CD14-positive monocyte (primary cell): ENCODE data around the gene SYNM. TPM values are rescaled to one million over a fixed set of nuclear protein-coding genes. Genes with fewer than 3 reads are reported as not detected.

Experiments
- DNase-seq, 3 donors: peaks; one replicate each; pipeline ENCODE4 v3.0.0-alpha.2; 2011 to 2022
- H2AFZ ChIP-seq: 2 replicates; pipeline ENCODE4 v1.6.0; 2012; ENCODE audit warnings: mild to moderate bottlenecking, low read depth, low read length, inconsistent platforms; ENCODE audit not compliant: insufficient read depth, poor library complexity, severe bottlenecking
- H3K27ac ChIP-seq, 2 donors: 1 replicate in 1 of 2; 2 replicates in 1 of 2; pipeline ENCODE4 v1.5.1; 2012 to 2013; ENCODE audit warnings: low read length in 2 of 2, control low read depth in 1 of 2, inconsistent platforms in 1 of 2, low read depth in 1 of 2, mild to moderate bottlenecking in 1 of 2
- H3K27me3 ChIP-seq, 2 donors: one replicate each; pipeline versions ENCODE4 v1.6.0 to v1.6.1; 2011 to 2013; ENCODE audit warnings: low read length in 2 of 2; ENCODE audit not compliant: control insufficient read depth in 2 of 2, insufficient read depth in 2 of 2
- H3K36me3 ChIP-seq, 2 donors: replicated peaks in 1 of 2; 1 replicate in 1 of 2; 2 replicates in 1 of 2; pipeline versions ENCODE4 v1.5.1 to v1.6.1; 2012 to 2013; ENCODE audit warnings: low read length in 2 of 2, control low read depth in 1 of 2, inconsistent platforms in 1 of 2, mild to moderate bottlenecking in 1 of 2; ENCODE audit not compliant: insufficient read depth in 2 of 2, control insufficient read depth in 1 of 2
- H3K4me1 ChIP-seq, 2 donors: 1 replicate in 1 of 2; 2 replicates in 1 of 2; pipeline versions ENCODE4 v1.5.1 to v1.6.1; 2012 to 2013; ENCODE audit warnings: low read length in 2 of 2, control low read depth in 1 of 2, inconsistent platforms in 1 of 2, mild to moderate bottlenecking in 1 of 2, moderate library complexity in 1 of 2; ENCODE audit not compliant: insufficient read depth in 2 of 2, control insufficient read depth in 1 of 2
- H3K4me2 ChIP-seq: replicated peaks from 2 replicates; pipeline ENCODE3; 2012; ENCODE audit warnings: low read length, moderate library complexity, mild to moderate bottlenecking; ENCODE audit not compliant: poor library complexity, severe bottlenecking; ENCODE audit errors: extremely low read depth
- H3K4me3 ChIP-seq, 3 experiments: fragments of 200-600 bp in 1 of 3; sonication (generic) in 1 of 3; replicated peaks in 1 of 3; 1 replicate in 2 of 3; 2 replicates in 1 of 3; pipeline ENCODE4 v1.5.1; 2011 to 2013; ENCODE audit warnings: low read length in 3 of 3, mild to moderate bottlenecking in 3 of 3, control low read depth in 2 of 3, low read depth in 2 of 3, inconsistent platforms in 1 of 3, moderate library complexity in 1 of 3
- H3K79me2 ChIP-seq: 2 replicates; pipeline ENCODE4 v1.6.0; 2012; ENCODE audit warnings: mild to moderate bottlenecking, control low read depth, inconsistent platforms, low read length, moderate library complexity; ENCODE audit not compliant: insufficient read depth
- H3K9ac ChIP-seq: 2 replicates; pipeline ENCODE4 v1.6.0; 2017; ENCODE audit warnings: low read length, mild to moderate bottlenecking; ENCODE audit not compliant: insufficient read depth, poor library complexity, severe bottlenecking
- H3K9me3 ChIP-seq, 2 donors: replicated peaks in 1 of 2; 1 replicate in 1 of 2; 2 replicates in 1 of 2; pipeline versions ENCODE4 v1.5.1 to v1.6.1; 2012 to 2013; ENCODE audit warnings: low read length in 2 of 2, control low read depth in 1 of 2; ENCODE audit not compliant: control insufficient read depth in 1 of 2, insufficient read depth in 1 of 2
- H4K20me1 ChIP-seq: 2 replicates; pipeline ENCODE4 v1.6.0; 2012; ENCODE audit warnings: mild to moderate bottlenecking, low read length, control low read depth, moderate library complexity; ENCODE audit not compliant: insufficient read depth
- H3K27ac Mint-ChIP-seq, 7 donors: one replicate each; pipeline ENCODE4 v1.8.0; 2020; ENCODE audit warnings: mild to moderate bottlenecking in 7 of 7, mixed read lengths in 7 of 7, moderate library complexity in 6 of 7, inconsistent platforms in 2 of 7
- H3K27me3 Mint-ChIP-seq, 3 donors: one replicate each; pipeline ENCODE4 v1.8.0; 2021 to 2022; ENCODE audit warnings: low read depth in 3 of 3, mild to moderate bottlenecking in 3 of 3, mixed read lengths in 3 of 3, moderate library complexity in 3 of 3, inconsistent platforms in 1 of 3
- H3K36me3 Mint-ChIP-seq, 2 donors: one replicate each; pipeline ENCODE4 v1.8.0; 2020; ENCODE audit warnings: mixed read lengths in 2 of 2, inconsistent platforms in 1 of 2, mild to moderate bottlenecking in 1 of 2
- H3K4me1 Mint-ChIP-seq: one replicate; pipeline ENCODE4 v1.8.0; 2020; ENCODE audit warnings: mild to moderate bottlenecking, mixed read lengths
- H3K4me3 Mint-ChIP-seq, 2 donors: one replicate each; pipeline ENCODE4 v1.8.0; 2020; ENCODE audit warnings: mild to moderate bottlenecking in 2 of 2, mixed read lengths in 2 of 2, moderate library complexity in 1 of 2
- H3K9me3 Mint-ChIP-seq, 7 donors: one replicate each; pipeline ENCODE4 v1.8.0; 2020 to 2022; ENCODE audit warnings: mixed read lengths in 7 of 7, mild to moderate bottlenecking in 6 of 7, moderate library complexity in 6 of 7, inconsistent platforms in 2 of 7
- WGBS: methylation state at CpG from one replicate; pipeline ENCODE4 v1.1.5; 2013; ENCODE audit warnings: missing lambda C conversion rate; ENCODE audit not compliant: insufficient coverage; 5-methylcytosine and 5-hydroxymethylcytosine counted together
- intact Hi-C, 2 donors: fragments of 100-400 bp; cut with micrococcal nuclease; formaldehyde crosslinking; loops; one replicate each; pipeline versions ENCODE4 v1.15.0 to v1.15.1; 2023
- polyA plus RNA-seq, 3 donors: library from polyadenylated mRNA; depleted of rRNA in 1 of 3; unstranded in 2 of 3; stranded (reverse) in 1 of 3; fragments of 300-500 nt in 2 of 3; fragments of >200 nt in 1 of 3; fragmentation: Illumina TruSeq in 2 of 3; gene quantifications; 1 replicate in 2 of 3; 2 replicates in 1 of 3; pipeline ENCODE4 v1.2.3, GENCODE V29; 2012 to 2021
- TF ChIP-seq, protein P1 (sequence below): fragments of 200-600 bp; IDR thresholded peaks from one replicate; pipeline ENCODE4 v1.8.0; 2022; ENCODE audit warnings: antibody characterized with exemption, mild to moderate bottlenecking

The SYNM gene
- polyA plus RNA-seq, 3 donors: 0.04 to 0.05 TPM; not detected in 1

DNA sequence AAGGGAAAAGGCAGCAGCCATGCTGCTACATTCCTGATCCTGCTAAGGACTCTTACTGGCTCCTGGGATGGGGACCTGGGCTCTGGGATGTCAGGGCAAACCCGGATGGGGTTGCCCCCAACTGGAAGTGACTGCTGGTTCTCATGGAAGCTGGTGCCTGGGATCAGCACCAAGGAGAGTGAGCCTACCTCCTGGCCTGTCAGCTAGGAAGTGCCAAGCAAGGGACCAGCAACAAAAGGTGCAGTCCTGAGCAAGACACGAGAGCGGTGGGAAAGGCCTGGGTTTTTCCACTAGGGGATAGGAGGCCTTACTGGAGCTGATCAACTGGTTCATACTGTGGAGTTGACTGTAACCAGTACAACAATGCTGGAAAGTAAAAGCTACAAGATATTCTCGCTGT, 47.9 kb upstream of the SYNM start:
- no peaks in the 10 kb centered on the region for H3K9me3 ChIP-seq
- no peaks in the 10 kb centered on the region for H3K79me2 ChIP-seq
- H3K9ac ChIP-seq: no peak overlapping the region
- no peak for DNase-seq
- WGBS: 92% methylated on average over 4 of the region's 4 CpGs
- Mint-ChIP-seq H3K4me1 (peaks cover 22% of the 10 kb centered on the region), H3K27ac (no peak overlapping the region), H3K36me3 (peaks cover 0 to 1% of the 10 kb centered on the region in 2 donors), H3K4me3 (no peak overlapping the region), H3K27me3 (peaks cover 39 to 62% (median 47%) of the 10 kb centered on the region in 3 donors), H3K9me3 (peaks cover 0 to 10% (median 6%) of the 10 kb centered on the region in 7 donors)
- TF ChIP-seq, protein P1, sequence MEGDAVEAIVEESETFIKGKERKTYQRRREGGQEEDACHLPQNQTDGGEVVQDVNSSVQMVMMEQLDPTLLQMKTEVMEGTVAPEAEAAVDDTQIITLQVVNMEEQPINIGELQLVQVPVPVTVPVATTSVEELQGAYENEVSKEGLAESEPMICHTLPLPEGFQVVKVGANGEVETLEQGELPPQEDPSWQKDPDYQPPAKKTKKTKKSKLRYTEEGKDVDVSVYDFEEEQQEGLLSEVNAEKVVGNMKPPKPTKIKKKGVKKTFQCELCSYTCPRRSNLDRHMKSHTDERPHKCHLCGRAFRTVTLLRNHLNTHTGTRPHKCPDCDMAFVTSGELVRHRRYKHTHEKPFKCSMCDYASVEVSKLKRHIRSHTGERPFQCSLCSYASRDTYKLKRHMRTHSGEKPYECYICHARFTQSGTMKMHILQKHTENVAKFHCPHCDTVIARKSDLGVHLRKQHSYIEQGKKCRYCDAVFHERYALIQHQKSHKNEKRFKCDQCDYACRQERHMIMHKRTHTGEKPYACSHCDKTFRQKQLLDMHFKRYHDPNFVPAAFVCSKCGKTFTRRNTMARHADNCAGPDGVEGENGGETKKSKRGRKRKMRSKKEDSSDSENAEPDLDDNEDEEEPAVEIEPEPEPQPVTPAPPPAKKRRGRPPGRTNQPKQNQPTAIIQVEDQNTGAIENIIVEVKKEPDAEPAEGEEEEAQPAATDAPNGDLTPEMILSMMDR: no peak
- no peak overlapping the region for H2AFZ ChIP-seq
- H3K4me1 ChIP-seq: peaks cover 15 to 19% of the 10 kb centered on the region in 2 donors
- intact Hi-C loops: loop anchor here in 1 of 2 donors (5.0 kb wide), 1 partner anchor 280 kb away; no protein-coding TSS in a partner anchor
- no peaks in the 10 kb centered on the region for H4K20me1 ChIP-seq
- no peak overlapping the region for H3K27ac ChIP-seq
- H3K4me3 ChIP-seq: no peak overlapping the region
- H3K27me3 ChIP-seq: peaks cover 17 to 47% of the 10 kb centered on the region in 2 donors
- no peaks in the 10 kb centered on the region for H3K36me3 ChIP-seq
- no peak overlapping the region for H3K4me2 ChIP-seq

DNA sequence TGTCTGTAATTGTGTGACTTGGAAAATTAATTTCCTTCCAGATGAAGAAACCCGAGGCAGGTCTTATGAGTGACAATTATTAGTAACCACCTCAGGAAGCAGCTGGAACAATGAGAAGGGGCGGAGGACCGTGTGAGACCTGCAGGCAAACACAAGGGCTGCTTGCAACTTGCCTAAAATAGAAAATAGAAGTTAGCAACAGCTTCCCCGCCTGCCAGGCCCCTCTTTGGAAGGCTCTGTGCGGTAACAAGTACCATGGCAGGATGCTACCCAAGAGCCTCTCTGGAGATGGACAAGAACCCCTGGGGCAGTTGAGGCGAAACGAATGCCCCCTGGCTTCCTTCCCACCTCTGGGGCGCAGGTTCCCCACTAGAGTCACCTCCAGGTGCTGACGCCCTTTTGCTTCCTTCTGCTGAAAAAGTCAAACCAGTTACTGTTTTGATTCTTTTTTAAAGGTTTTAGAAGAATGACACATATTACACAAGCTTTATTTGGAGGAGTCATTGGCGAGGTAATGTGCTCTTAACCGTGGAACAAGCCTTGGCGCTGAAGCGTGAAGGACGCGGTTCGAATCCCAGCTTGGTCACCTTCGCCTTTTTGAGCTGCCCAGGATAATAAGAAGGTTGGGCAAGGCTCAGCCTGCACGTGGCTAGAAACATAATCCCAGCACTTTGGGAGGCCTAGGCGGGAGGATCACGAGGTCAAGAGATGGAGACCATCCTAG, 47.0 kb upstream of the SYNM start:
- H3K4me3 ChIP-seq: no peak overlapping the region
- H3K4me3 Mint-ChIP-seq: peak overlapping the region; percentile 58 to 90
- H3K9me3 Mint-ChIP-seq: peaks cover 0 to 10% (median 6%) of the 10 kb centered on the region in 7 donors
- WGBS: 47% methylated on average over 15 of the region's 20 CpGs
- peaks cover 20 to 55% of the 10 kb centered on the region in 2 donors for H3K27me3 ChIP-seq
- peak overlapping the region; percentile 65 for H3K4me2 ChIP-seq
- peaks cover 0 to 1% of the 10 kb centered on the region in 2 donors for H3K36me3 Mint-ChIP-seq
- no peak overlapping the region for H3K9ac ChIP-seq
- H3K27ac Mint-ChIP-seq: no peak overlapping the region
- H3K27me3 Mint-ChIP-seq: peaks cover 45 to 69% (median 49%) of the 10 kb centered on the region in 3 donors
- H3K27ac ChIP-seq: no peak overlapping the region
- peaks cover 17% of the 10 kb centered on the region for H3K4me1 Mint-ChIP-seq
- no peaks in the 10 kb centered on the region for H4K20me1 ChIP-seq
- no peaks in the 10 kb centered on the region for H3K79me2 ChIP-seq
- peak overlapping the region; percentile 41 for H2AFZ ChIP-seq
- peaks cover 15 to 19% of the 10 kb centered on the region in 2 donors for H3K4me1 ChIP-seq
- no peaks in the 10 kb centered on the region for H3K9me3 ChIP-seq
- intact Hi-C loops: loop anchor here in 1 of 2 donors (5.0 kb wide), 1 partner anchor 281 kb away; no protein-coding TSS in a partner anchor
- TF ChIP-seq, protein P1: no peak
- no peaks in the 10 kb centered on the region for H3K36me3 ChIP-seq
- no peak for DNase-seq
